Activated gamma-delta T cell treated with Interleukin-2 at 50 U/mL for 16 hours (primary cell): ENCODE data around the gene FAM114A2.
"Not testable (repeated sequence)": the region's sequence is repeated elsewhere in the genome, so short reads cannot be mapped to it uniquely, and the experiment has no call there.

ENCODE experiments used
- DNase-seq: peaks from one replicate; pipeline ENCODE4 v3.0.0-alpha.2; 2020

Gene FAM114A2

GRCh38 chr5:154046486-154046885 lies 7.8 kb upstream of the FAM114A2 start:
- DNase-seq: no peak

- no peak for DNase-seq
Measured at GRCh38 chr5:154044581-154044980, 5.9 kb upstream of the FAM114A2 start.

GRCh38 chr5:154044099-154044498 lies 5.4 kb upstream of the FAM114A2 start:
- DNase-seq: no peak

GRCh38 chr5:154042766-154043165 lies 4.1 kb upstream of the FAM114A2 start:
- DNase-seq: no peak

GRCh38 chr5:154039458-154039829 lies 734 bp upstream of the FAM114A2 start:
- DNase-seq: no peak

GRCh38 chr5:154038261-154038706 lies 426 bp downstream of the FAM114A2 start:
- DNase-seq: no peak

- no peak for DNase-seq
Measured at GRCh38 chr5:154034944-154035343, 3.8 kb downstream of the FAM114A2 start.

- no peak for DNase-seq
Measured at GRCh38 chr5:154031937-154032489, 6.7 kb downstream of the FAM114A2 start.

- no peak for DNase-seq
Measured at GRCh38 chr5:154025951-154026350, 12.8 kb downstream of the FAM114A2 start.

GRCh38 chr5:154018919-154019318 lies 19.8 kb downstream of the FAM114A2 start:
- not testable (repeated sequence) for DNase-seq

GRCh38 chr5:154015071-154015693 lies 23.5 kb downstream of the FAM114A2 start:
- no peak for DNase-seq

- DNase-seq: no peak
Measured at GRCh38 chr5:154010660-154011059, 28.1 kb downstream of the FAM114A2 start.

- DNase-seq: no peak
Measured at GRCh38 chr5:154005648-154006047, 33.1 kb downstream of the FAM114A2 start.

GRCh38 chr5:154002511-154003020 lies 36.1 kb downstream of the FAM114A2 start:
- DNase-seq: no peak

- no peak for DNase-seq
Measured at GRCh38 chr5:154002093-154002492, 36.6 kb downstream of the FAM114A2 start.

- no peak for DNase-seq
Measured at GRCh38 chr5:154000703-154001102, 38.0 kb downstream of the FAM114A2 start.

- DNase-seq: no peak
Measured at GRCh38 chr5:153999995-154000394, 38.7 kb downstream of the FAM114A2 start.

- no peak for DNase-seq
Measured at GRCh38 chr5:153998768-153999167, 39.9 kb downstream of the FAM114A2 start.

GRCh38 chr5:153998010-153998409 lies 40.7 kb downstream of the FAM114A2 start:
- no peak for DNase-seq

GRCh38 chr5:153991168-153991567 lies 47.5 kb downstream of the FAM114A2 start:
- DNase-seq: no peak

- DNase-seq: no peak
Measured at GRCh38 chr5:153988510-153988909, 50.2 kb downstream of the FAM114A2 start.

- no peak for DNase-seq
Measured at GRCh38 chr5:153987301-153987700, 51.4 kb downstream of the FAM114A2 start.

- no peak for DNase-seq
Measured at GRCh38 chr5:153985498-153985897, 53.2 kb downstream of the FAM114A2 start.

- no peak for DNase-seq
Measured at GRCh38 chr5:153983885-153984284, 54.8 kb downstream of the FAM114A2 start.
